NCI-H1436 treated with DMSO at 0.1 percent for 48 hours (cell line): ENCODE measurements around the gene AGPAT2.
A peak's percentile ranks its signal among the peaks of the same experiment; 100 is the strongest.
"Not testable (repeated sequence)": the region's sequence is repeated elsewhere in the genome, so short reads cannot be mapped to it uniquely, and the experiment has no call there.

Experiments
- DNase-seq: peaks from one replicate; lab custom pipeline; 2025; lab: John Stamatoyannopoulos, UW

The AGPAT2 gene

DNA sequence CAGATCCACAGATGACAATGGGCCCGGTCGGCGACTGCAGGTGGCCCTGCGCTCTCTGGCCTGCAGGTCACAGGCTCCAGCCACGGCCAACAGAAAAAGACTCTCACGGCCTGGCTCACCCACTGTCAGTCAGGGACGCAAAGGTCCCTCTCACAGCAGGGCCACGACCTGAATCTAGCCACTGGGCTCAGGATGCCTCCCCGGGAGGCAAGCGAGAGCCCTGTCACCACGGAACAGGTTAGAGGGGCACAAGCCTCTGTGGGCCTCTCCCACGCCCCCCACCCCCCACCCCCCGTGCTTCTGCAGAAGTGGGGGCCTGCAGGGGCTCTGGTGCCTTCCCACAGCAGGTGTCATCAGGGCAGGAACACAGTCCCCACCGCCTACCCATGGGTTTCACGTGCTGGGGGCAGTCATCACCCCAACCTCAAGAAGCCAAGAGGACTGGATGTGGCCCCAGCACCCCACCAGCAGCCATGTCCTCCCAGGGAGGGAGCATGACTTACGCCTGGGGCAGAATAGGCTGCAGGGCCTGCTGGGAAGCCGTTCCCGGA, 41.8 kb downstream of the AGPAT2 start:
- no peak for DNase-seq

DNA sequence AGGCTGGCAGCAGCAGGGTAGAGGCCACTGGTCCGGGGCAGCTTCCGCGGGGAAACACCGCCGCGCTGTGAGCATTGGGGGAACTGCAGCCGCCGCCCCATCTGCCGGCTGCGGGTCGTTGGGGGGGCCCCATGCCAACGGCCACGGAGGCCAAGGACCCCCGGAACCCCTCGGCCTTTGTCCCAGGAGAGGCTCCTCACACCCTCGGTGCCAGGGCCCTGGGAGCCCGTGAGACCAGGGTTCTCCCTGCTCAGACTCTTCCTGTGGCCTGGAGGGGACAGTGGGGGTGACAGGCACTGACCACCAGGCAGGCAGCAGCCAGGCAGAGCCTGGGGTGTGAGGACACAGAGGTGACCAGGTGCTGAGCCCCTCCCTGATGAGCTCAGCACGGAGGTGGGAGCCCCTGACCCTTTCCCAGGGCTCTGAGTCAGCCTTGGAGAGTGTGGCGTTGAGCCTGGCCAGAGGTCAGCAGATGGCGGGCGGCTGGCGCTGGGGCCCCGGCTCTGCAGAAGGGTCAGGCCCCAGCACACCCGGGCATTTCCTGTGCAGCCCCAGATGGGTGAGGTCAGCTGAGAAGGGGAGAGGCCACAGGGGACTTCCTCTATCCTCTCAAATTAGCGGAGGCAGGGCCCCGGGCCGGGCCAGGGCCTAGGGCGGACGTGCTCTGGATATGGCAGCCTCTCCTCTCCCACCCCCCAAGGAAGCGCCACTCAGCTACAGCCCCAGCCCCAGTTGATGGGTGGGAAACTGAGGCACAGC, 42.5 kb downstream of the AGPAT2 start:
- DNase-seq = no peak

DNA sequence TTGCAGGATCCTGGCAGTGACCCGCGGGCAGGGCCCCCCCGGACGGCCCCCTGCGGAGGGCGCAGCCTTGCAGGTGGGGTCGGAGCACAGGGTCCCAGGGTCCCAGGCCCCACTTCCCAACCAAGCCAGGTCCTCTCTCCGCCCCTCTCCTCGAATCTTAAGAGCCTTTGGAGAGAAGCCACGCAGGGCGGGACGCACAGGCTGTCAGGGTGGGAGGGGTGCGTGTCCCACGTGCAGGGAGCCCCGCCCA, 43.0 kb downstream of the AGPAT2 start:
- no peak for DNase-seq

- no peak for DNase-seq
These were observed 43.5 kb downstream of the AGPAT2 start for GRCh38 chr9:136643596-136644342.

- DNase-seq = no peak
These were observed 44.8 kb downstream of the AGPAT2 start for GRCh38 chr9:136642439-136642921.

DNA sequence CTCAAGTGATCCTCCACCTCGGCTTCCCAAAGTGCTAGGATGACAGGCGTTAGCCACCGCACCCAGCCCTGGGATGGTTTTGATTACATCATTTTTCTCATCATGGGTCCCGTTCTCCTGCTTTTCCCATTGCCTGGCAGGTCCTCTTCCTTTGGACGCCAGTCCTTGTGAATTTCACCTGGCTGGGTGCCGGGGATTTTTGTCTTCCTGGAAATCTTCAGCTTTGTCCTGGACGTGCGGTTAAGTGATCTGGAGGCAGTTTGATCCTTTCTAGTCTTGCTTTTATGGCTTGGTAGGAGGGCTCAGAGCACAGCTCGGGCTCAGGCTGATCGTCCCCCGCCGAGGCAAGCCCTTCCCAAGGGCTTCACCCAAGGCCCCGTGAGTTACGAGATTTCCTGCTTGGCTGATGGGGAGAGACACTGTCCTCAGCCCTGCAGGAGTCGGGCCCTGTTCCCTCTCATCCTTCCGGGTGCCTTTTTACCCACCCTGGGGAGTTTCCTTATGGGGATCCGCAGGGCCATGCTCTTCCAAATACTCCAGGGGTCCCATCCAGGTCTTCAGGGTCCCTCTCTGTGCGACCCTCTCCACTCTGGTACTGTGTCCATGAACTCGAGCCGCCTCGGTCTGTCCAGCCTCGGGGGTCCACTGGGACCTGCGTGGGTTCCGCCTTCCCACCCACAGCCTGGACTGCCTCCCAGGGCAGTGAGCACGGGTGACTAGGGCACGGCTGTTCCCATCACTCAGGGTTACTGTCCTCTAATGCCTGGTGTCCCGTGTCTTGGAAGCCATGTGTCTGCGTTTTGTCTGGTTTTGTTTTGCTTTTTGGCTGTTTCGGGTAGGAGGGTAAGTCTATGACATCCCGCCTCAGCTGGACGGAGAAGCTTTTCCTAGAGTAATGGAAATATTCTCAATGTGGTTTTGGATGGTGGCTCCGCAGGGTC, 46.8 kb downstream of the AGPAT2 start:
- DNase-seq = no peak

GRCh38 chr9:136634904-136635303, 52.4 kb downstream of the AGPAT2 start:
- no peak for DNase-seq

DNA sequence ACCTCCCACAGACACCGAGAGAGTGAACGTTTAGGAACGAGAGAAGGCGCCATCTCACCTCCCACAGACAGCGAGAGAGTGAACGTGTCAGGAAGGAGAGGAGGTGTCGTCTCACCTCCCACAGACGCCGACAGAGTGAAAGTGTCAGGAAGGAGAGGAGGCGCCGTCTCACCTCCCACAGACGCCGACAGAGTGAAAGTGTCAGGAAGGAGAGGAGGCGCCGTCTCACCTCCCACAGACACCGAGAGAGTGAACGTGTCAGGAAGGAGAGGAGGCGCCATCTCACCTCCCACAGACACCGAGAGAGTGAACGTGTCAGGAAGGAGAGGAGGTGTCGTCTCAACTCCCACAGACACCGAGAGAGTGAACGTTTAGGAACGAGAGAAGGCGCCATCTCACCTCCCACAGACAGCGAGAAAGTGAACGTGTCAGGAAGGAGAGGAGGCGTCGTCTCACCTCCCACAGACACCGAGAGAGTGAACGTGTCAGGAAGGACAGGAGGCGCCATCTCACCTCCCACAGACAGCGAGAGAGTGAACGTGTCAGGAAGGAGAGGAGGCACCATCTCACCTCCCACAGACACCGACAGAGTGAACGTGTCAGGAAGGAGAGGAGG, 54.7 kb downstream of the AGPAT2 start:
- not testable (repeated sequence) for DNase-seq

DNA sequence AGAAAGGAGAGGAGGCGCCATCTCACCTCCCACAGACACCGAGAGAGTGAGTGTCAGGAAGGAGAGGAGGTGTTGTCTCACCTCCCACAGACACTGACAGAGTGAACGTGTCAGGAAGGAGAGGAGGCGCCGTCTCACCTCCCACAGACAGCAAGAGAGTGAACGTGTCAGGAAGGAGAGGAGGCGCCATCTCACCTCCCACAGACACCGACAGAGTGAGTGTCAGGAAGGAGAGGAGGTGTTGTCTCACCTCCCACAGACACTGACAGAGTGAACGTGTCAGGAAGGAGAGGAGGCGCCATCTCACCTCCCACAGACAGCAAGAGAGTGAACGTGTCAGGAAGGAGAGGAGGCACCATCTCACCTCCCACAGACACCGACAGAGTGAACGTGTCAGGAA, 55.2 kb downstream of the AGPAT2 start:
- not testable (repeated sequence) for DNase-seq

- peak; percentile 19 for DNase-seq
These were observed 55.9 kb downstream of the AGPAT2 start for GRCh38 chr9:136631038-136632000.

- DNase-seq = no peak
These were observed 56.6 kb downstream of the AGPAT2 start for GRCh38 chr9:136630662-136630992.

DNA sequence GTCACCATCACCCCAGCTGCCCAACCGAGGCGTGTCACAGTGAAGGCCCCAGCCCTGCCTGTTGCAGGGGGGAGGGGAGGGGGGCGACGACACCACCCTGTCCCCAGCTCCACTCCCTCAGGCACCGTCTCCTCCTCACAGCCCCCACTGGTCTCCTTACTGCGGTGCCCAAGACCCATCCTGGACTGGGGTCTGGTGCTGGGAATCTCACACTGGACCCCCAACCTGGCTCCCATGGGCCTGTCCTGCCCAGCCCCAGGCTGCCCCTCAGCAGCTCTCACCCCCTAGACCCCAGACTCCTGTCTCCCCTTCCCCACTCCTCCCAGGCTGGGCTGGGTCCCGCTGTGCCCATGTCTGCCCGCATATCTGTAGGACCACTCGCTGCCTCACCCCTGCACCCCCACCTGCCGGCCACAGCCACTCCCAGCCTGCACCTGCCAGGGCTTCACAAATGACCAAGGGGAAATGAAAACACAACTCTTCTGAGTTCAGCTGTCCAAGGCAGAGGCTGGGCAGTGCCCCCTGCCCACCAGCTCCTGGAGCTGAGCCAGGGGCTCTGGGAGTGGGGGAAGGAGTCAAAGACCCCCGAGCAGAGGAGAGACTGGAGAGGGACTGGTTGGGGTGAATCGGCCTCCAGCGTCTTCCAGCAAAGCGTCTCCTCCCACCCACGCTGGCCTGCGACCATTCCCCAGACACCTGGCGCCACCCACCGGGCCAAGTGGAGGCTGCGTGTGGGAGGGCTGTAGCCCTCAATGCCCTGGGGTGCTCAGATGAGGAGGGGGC, 57.2 kb downstream of the AGPAT2 start:
- no peak for DNase-seq

DNA sequence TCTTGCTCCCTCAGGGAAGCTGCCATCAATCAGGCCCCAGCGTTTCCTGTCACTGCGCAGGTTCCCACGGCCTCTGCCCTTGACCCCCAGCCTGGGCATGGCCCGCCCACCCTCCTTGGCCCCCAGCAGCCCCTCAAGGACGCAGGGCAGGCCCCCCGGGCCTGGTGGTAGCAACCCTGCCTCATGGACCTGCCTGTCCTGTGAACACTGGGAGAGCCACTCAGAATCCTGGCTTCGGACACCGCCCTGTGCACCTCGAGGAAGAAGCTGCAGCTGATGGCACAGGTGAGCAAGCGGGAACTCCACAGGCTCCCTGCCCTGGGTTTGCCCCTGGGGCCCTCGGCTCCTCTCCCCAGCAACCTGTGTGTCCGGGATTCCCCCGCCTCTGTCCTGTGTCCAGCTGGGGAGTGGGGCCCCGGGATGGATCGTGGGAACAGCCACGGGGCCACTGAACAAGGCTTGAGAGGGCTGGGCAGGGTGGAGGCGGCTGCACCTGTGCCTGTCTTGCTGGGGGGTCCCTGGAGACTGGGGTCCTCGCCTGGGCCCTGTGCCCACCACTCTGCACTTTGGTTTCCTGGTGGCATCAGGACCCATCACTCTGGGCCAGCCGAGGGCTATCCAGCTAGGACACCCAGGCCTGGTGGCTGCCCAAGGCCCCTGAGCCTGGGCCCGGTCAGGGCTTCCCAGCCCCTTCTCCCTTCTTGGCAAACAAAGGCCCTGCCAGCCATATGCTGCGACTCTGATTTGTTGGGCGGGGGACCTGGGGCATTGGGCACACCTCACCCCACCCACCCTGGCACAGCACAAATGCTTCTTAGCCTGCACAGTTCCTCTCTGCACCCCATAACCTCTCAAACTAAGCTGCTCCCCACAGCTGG, 58.0 kb downstream of the AGPAT2 start:
- DNase-seq = no peak

- DNase-seq = no peak
These were observed 59.0 kb downstream of the AGPAT2 start for GRCh38 chr9:136628268-136628667.

GRCh38 chr9:136627703-136628102, 59.6 kb downstream of the AGPAT2 start:
- no peak for DNase-seq

DNA sequence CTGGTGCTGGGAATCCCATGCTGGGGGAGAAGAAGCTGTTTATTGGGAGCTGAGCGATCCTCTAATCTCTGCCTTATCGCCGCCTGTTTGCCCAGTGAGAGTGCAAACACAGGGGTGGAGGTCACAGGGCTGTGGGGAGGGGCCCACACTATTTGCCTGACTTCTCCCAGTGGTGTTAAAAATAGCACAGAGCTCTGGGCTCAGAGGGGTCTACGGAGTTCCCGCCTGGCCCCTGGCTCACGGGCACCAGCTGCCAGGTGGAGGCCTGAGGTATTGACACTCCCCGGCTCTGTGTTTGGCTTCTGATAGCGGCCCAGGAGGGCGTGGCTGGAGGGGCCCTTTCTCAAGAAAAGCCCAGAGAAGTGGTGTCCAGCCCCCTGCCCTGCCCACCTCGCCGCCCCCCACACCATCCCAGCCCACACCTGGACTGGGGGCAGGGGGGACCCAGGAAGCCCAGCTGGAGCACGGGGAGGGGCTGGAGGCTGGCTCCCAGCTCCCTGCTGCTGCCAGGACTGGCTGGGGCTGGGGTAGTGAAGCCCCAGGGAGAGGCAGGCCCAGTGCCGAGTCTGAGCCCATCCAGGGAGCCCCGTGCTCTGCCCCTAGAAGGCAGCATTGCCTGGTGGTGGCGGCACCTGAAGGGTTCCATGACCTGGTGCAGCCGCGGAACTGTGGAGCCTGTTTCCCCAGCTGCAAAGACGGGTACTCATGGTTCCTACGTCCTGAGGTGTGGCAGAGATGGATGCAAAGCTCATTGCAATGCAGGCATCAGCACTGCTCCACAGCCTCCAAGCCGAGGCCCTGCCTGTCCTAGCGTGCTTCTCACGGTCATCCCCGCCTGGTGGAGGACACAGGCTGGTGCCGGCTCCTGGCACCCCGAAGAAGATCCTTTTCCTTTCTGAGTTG, 60.3 kb downstream of the AGPAT2 start:
- DNase-seq = no peak

DNA sequence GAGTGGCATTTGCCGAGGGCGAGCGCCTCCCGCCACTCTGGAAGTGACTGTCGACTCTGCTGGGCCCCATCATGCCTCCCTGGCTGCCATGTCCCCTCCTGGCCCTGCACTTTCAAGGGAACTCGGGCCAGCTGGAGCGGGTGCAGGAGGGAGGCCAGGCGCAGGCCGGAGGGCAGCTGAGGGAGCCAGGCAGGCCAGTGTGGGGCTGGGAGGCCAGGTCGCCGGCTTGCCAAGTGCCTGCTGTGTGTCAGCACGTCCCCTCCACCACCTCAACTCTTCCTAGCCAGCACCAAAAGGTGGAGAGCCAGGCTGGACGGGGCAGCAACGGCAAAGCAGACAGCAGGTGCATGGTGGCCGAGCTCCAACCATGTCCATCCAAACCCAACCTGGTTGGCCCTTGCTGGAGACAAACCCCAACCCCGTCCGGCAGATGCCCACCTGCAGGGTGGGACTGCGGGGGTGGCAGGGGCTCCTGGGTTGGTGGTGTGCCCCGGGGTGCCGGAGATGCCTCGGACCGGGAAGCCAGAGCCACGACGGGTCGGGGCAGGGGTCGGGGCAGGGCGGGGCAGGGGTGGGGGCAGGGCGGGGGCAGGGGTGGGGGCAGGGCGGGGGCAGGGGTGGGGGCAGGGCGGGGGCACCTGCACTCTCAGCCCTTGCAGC, 61.1 kb downstream of the AGPAT2 start:
- DNase-seq = no peak
